WI38 (cell line): ENCODE data around the gene OGFR.

Experiments used
- H3K4me3 ChIP-seq: 2 replicates; pipeline ENCODE4 v1.5.1; 2011; ENCODE audit warnings: low read depth, mild to moderate bottlenecking, control low read depth, low read length
- TF ChIP-seq, protein P1 (sequence below): IDR thresholded peaks from 2 replicates; pipeline ENCODE4 v1.5.1; 2012; ENCODE audit warnings: low read depth, mild to moderate bottlenecking, control low read depth, low read length

Gene OGFR

DNA sequence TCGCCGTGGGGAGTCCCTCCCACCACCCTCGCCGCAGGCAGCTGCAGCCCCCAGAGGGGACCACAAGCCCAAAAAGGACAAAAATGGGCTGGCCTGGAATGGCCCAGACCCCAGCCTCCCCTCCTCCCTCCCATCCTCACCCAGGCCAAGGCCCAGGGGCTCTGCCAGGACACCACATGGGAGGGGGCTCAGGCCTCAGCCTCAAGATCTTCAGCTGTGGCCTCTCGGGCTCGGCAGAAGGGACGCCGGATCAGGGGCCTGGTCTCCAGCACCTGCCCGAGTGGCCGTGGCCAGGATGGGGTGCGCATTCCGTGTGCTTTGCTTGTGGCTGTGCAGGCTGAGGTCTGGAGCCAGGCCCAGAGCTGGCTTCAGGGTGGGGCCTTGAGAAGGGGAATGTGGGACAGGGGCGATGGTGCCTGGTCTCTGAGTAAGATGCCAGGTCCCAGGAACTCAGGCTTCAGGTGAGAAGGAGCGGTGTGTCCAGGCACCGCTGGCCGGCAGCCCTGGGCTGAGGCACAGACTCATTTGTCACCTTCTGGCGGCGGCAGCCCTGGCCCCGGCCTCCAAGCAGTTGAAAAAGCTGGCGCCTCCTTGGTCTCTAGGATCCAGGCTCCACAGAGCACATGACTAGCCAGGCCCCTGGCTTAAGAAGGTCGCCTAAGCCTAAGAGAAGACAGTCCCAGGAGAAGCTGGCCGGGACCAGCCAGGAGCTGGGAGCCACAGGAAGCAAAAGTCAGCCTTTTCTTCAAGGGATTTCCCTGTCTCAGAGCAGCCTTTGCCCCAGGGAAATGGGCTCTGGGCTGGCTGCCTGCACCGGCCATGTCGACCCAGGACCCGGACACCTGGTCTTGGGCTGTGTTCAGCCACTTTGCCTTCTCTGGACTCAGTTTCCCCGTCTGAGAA lies 43.5 kb upstream of the OGFR start:
- TF ChIP-seq, protein P1, sequence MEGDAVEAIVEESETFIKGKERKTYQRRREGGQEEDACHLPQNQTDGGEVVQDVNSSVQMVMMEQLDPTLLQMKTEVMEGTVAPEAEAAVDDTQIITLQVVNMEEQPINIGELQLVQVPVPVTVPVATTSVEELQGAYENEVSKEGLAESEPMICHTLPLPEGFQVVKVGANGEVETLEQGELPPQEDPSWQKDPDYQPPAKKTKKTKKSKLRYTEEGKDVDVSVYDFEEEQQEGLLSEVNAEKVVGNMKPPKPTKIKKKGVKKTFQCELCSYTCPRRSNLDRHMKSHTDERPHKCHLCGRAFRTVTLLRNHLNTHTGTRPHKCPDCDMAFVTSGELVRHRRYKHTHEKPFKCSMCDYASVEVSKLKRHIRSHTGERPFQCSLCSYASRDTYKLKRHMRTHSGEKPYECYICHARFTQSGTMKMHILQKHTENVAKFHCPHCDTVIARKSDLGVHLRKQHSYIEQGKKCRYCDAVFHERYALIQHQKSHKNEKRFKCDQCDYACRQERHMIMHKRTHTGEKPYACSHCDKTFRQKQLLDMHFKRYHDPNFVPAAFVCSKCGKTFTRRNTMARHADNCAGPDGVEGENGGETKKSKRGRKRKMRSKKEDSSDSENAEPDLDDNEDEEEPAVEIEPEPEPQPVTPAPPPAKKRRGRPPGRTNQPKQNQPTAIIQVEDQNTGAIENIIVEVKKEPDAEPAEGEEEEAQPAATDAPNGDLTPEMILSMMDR = no peak

DNA sequence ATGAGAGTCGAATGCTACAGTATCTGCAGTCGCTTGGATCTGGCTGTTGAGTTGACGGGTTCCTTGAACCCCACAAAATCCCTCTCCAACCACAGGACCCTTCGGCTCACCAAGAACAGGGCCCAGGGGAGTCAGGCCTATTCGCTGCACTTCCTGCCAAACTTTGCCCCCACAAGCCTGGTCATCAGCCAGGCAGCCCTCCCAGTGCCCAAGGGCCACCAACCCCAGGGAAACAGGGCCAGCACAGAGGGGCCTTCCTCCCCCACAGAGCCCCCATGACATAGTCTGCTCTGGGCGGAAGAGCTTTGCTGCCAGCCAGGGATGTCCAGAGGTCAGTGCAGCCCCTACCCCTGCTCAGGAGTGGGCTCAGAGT lies 42.9 kb upstream of the OGFR start:
- H3K4me3 ChIP-seq = no peak overlapping the region
- TF ChIP-seq, protein P1 = no peak

More for the DNA sequence above, 43.5 kb upstream of the OGFR start:
- H3K4me3 ChIP-seq = no peak overlapping the region

DNA sequence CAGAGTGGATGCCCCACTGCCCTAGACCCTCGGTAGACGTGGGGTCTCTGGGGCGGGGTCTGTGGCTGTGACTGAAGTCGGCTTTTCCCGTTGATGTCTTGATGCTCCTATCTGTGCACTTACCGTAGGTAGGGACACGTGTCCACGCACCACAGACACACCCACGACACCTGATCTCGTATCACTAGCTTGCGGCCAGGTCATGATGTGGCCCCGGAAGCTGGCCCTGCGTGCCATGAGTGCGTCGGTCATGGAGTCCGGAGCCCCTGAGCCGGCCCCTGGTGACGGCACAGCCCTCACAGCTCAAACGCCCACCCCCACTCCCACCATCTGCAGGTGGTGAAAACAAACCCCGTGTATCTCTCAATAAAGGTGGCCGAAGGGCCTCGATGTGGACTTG lies 42.3 kb upstream of the OGFR start:
- TF ChIP-seq, protein P1 = no peak
- no peak overlapping the region for H3K4me3 ChIP-seq

DNA sequence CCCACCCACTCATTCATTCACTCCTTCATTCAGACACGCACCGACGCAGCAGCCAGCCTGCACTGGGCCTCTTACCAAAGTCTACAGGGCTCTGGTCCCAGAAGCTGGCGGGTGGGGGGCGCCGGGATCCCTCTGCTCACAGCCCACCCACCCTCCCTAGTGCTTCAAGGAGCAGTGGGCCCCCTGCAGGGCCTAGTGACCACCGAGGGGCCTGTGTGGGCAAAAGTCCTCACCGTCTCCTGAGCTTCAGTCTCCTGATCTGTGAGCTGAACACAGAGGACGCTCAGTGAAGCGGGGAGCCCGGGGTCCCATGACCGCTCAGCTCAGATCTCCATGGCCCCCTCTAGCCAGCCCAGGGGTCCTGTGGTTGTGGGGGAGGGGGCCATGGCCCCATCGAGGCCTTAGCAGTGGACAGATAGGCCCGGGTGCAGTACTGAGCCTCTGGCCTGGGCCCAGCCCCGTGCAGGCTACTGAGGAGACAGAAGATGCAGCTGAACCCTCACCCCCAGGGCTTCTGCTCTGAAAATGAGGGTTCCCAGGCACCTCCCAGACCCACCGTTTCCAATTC lies 41.8 kb upstream of the OGFR start:
- no peak overlapping the region for H3K4me3 ChIP-seq
- TF ChIP-seq, protein P1 = no peak

DNA sequence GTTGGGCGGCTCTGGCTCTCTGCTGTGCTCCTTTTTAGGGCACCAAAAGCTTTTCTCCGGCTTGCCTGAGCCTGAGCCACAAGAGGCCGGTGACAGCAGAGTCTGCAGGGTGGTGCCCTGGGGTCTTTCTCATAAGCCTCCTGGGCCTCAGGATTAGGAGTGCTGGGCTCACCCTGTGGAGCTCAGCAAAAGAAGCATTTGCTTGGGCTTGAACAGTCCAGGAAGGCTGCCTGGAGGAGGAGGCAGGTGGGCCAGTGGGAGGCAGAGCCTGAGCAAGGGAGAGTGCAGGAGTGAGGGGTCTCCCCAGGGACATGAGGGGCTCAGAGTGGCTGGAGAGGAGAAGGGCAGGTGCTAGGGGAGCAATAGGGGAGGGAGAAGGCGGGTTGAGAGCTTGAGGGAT lies 41.2 kb upstream of the OGFR start:
- TF ChIP-seq, protein P1 = no peak
- no peak overlapping the region for H3K4me3 ChIP-seq

DNA sequence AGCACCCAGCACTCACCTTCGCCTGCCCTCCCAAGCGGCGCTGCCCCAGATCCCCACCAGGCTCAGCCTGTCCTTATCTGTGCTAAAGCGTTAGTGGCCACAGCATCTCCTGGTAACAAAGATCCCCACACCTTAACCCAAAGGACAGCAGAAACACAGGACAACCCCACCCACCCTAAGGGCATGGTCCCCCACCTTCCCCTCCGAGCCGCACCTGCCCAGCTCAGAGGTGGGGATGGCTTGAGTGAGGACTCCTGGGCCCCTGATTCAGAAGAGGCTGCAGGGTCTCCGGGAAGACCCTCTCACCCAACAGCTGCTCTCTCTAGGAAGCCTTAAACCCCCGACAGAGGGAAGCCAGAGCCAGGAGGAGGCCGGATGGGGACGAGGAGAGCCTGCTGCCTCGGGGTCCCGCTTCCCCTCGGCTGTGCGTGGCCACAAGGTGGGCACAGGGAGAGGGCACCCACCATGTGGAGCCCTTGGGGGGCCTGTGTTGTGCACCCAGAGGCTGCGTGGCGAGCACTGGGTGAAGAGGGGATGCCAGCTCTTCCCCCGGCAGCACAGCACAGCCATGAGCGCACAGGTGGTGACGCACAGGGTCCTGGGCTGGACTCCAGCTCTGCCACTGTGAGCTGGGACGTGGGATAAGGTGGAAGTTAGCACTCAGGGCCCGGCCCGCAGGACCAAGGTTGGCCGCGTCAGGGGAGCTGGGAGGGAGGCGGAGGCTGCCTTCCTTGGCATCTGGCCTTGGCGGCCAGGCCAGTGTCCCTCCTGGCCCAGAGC lies 40.3 kb upstream of the OGFR start:
- no peak overlapping the region for H3K4me3 ChIP-seq
- TF ChIP-seq, protein P1 = no peak

DNA sequence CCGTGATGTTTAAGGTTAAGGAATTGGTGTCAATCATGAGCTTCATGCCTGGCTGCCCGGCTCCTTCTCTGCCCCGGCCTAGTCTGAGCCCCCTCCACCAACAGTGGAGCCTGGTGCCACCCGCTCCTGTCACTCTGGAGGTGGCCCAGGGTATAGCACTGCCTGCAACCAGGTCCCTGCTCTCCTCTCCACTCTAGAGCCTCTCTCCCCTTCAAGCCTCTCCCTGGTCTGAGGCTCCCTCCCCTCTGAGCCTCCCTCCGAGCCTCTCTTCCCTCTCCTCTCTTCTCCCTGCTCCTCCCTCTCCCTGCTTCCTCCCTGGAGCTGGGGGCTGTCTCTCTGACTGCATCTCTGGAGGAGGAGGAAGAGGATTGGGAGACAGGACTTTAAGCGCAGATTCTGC lies 39.6 kb upstream of the OGFR start:
- TF ChIP-seq, protein P1 = no peak
- no peak overlapping the region for H3K4me3 ChIP-seq
